Loucy (cell line): ENCODE data around the gene PAQR6.

ENCODE experiments used
- CTCF ChIP-seq: fragments of 200-600 bp; sonication (generic); conservative IDR thresholded peaks from 2 replicates; pipeline ENCODE4 v1.5.1; 2014; ENCODE audit warnings: mild to moderate bottlenecking, antibody characterized with exemption, low read length
- EZH2phosphoT487 ChIP-seq: fragments of 200-600 bp; IDR thresholded peaks from 2 replicates; pipeline ENCODE4 v1.6.1; 2018; ENCODE audit warnings: antibody characterized with exemption, mild to moderate bottlenecking, moderate library complexity, borderline replicate concordance

DNA sequence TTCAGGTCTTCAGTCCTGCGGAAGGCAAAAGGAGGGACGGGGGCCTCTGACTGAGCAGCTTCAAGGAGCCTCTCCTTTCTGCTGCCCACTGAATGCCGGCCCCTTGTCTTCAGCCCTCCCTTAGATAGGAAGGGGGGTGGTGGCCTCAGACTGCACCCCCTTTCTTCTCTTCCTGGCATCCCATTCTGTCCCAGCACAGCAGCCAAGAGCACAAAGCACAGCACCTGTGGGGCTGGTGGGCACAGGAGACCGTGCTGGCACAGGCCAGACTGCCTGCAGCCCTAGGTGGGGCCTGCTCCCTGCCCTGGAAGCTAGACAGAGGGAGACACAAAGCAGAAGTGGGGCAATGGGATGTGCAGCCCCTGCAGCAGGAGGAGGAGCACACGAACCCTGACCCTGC is 1.7 kb upstream of the PAQR6 start:
- TF ChIP-seq CTCF, result no peak
- no peak for TF ChIP-seq EZH2phosphoT487
